GM19395 (cell line): Measurements from ENCODE around the gene PXN.
"Not testable (repeated sequence)": the region's sequence is repeated elsewhere in the genome, so short reads cannot be mapped to it uniquely, and the experiment has no call there.

Source experiments
- ATAC-seq: cut with Tn5 transposase; IDR thresholded peaks from one replicate; pipeline ENCODE4 v1.9.1; 2021; ENCODE audit warnings: mild to moderate bottlenecking, moderate library complexity; ENCODE audit not compliant: unreplicated experiment

PXN gene

DNA sequence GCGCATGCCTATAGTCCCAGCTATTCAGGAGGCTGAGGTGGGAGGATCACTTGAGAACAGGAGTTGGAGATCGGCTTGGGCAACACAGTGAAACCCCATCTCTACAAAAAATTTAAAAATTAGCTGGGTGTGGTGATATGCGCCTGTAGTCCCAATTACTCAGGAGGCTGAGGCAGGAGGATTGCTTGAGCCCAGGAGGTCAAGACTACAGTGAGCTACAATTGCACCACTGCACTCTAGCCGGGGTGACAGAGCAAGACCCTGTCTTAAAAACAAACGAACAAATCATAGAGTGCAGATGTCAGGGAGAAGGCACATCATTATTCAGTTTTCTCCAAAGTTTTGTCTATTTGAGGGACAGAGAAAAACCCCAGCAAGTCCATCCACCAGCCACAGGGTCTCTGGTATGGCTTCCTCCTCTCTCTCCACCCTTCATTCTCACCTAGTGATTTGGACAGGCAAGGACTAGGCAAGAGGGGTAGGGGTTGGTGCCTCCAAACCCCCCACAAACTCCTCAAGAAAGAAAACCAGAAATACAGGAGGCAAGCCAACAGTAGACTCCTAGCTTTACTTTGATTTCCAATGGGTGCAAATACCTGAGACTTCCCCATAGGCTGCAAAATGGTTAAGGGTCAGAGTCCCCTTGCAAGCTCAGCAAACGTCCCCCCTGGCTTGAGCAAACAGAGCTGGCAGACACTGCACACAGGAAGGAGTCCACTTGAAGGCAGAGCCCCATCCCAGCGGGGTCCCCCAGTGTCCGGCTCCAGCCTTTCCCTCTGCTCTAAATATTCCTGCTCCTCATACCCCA lies 38.1 kb downstream of the PXN start:
- ATAC-seq: no peak

DNA sequence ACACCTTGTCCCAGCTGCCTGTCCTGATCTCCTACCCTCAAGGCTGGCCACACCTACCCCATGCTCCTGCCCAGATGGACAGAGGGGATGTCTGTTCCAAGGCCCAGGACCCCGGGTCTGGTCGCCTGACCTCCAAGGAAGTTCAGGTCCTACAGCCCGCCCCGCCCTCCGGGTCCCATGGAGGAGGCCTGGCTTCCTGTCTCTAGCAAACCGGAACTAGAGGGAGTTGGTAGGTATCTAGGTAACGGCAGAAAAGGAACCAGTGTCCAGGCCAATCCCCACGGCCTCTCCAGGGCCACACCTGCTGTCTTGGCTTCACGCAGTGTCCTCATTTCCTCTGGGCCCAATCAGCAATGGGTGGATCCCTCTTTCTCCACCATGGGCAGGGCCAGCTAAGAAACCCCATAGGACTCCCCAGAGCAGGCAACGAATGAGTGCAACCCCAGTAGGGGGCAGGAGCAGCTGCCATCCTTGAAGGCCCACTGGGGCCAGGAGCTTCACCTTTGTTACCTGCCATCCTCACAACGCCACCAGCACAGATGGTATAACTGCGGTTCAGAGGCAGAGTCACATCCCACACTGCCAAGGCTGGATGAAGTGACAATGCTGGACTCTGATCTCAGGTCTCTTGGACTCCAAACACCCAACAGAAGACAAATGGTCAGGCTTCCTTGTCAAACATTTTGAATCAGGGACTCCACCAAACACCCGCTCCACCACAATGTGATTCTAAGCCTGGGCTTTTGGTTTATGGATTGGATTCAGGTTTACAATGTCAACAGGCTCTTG lies 39.5 kb downstream of the PXN start:
- ATAC-seq: no peak

DNA sequence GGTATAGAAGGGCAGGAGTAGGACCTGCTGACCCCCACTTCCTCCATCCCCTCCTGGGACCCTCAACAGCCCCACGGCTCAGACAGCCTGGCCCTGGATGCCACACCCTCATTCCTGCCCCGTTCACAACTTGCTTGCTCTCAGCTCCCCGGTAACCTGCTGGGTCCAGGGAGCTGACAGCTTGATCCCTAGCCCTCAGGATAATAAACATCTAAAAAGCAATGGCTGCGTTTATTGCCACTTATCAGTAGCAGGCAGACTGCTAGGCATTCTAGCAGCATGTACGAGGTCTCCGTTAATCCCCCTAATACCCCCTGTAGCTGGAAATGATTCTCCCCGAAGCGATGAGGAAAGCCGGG lies 40.4 kb downstream of the PXN start:
- no peak for ATAC-seq

DNA sequence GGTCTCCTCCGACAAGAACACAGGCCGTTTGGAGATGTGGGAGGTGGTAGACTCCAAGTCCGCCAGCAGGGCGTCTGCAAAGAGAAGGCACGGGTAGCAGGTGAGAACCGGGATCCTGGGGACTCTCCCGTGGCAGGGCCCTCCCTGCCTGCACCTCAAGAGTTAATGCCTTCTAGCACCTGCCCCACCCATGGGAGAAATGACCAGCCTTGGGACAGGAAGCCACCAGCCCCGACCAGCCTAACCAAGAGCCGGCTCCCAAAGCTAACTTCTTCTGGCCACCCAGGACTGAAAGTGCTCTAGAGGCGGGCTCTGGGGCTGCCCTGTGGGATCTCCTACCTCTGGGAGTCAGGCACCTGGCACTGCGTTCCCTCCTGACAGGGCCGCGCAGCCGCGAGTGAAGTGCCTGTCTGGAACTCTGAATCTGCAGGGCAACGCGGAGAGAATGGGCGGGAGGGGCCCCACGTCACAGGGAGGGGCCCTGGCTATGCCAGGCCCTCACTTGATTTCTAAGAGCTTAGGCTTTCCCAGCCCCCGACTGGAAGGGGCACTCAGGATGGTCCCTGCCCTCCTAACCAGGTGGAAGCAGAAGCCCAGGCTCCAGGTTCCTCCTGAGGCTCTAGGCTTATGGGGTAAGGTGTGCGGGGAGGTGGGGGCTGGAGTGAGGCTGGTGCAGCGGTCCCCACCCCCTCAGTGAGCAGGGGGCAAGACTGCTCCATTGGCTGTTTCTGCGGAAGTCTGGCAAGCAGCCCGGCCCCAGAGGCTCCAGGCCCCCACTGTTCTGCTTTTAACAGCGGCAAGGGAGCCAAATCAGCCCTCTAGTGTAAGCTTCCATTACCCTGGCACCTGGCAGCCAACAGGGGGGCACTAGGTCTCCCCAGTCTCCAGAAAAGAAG lies 41.0 kb downstream of the PXN start:
- no peak for ATAC-seq

DNA sequence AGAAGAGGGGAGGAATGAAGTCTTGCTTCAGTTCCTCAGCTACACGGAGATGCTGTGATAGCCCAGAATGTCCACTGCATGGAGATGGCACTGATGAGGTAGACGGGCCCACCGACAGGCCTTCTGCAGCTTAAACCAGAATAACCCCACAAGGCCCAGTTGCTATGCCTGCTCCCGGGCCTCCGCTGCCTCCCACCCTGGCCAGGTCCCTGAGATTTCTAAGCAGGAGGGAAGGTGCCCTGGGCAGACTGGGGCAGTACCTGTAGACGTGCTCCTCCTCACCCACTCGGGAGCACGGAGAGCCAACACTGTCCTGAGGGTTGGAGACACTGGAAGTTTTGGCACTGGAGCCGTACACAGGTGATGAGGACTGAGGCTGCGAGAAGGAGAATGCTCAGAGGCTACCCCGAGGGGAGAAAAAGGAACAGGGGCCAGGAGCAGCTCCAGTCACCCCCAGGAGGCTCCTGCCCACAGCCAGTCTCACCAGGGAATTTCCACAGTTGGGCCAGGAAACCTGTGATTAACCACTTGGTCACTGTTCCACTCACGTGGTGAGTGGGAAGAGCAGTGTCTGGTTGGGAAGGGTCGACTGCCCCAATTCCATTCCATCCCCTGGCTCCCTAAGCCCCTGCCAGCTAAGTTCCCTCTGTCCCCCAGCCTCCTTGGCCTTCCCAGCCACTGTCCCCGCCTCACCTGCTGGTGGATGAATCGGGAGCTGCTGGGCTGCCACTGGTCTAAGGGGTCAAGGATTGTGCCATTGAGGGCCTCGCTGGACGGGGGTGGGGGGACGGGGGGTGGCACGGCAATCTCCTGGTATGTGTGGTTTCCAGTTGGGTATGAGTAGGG lies 41.8 kb downstream of the PXN start:
- ATAC-seq: no peak

DNA sequence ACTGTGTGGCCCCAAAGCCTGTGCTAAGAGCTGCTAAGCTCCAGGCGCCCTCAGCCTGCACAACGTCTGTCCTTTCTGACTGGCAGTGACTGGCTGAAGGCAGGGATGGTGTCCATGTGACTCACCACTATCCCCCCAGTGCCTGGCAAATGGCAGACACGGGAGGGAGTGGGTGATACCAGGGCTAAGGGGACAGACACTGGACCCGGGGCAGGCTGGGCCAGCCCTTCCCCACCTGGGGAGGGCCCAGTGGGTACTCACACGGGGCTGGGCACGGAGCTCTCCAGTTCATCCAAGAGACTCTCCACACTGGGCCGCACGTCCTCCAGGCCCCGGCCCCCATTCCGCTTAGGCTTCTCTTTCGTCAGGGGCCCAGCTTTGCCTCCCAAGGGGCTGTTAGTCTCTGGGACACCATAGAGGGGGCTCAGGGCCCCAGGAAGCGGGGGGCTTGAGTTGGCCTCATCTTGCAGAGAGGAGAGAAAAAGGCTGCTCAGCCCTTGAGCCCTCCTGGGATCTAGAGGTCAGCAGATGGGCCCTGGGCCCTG lies 43.2 kb downstream of the PXN start:
- ATAC-seq: no peak

DNA sequence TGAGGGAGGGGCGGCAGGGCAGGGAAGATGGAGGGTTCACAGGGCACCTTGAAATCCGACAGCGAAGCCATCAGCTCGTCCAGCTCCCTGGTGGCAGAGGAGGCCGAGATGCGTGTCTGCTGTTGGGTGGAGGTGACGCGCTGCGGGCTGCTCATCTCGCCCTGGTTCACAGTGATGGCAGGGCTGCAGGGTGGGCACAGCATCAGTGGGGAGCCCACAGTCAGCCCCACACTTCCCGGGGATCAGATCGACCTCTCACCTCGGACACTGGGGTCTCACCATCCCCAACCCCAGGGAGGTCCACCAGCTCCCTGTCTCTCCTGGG lies 44.0 kb downstream of the PXN start:
- ATAC-seq: no peak

DNA sequence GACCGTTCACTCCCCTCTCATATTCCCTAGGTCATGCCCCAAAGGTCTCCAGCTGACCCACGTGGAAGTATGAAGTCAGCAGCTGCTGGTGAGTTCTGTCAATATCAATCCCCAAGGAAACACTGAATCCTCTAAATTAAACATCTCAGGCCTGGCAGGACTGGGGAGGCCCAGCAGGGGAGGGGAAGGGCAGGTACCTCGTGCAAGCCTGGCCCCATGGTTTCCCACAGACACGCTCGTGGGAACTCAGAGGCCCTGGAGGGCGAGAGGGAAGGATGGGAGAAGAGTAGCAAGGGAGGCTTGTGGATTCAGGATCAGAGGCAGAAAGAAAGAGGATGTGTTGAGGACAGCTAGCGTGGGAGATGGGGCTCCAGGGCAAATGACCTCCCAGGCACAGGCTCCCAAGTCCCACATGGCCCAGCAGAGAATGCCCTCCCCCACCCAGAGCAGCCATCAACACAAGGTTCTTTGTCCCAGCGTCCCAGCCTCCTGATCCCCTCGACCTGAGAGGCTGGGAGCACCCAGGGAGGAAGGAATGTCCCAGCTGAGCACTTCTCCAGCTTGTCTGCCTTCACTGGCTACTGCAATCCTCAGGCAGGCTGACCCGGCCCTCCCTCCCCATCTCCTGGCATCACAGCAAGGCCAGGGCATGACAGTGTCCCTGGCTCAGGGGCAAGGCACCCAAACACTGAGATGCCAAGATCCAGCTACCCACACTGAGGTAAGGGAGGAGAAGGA lies 44.5 kb downstream of the PXN start:
- ATAC-seq: no peak

DNA sequence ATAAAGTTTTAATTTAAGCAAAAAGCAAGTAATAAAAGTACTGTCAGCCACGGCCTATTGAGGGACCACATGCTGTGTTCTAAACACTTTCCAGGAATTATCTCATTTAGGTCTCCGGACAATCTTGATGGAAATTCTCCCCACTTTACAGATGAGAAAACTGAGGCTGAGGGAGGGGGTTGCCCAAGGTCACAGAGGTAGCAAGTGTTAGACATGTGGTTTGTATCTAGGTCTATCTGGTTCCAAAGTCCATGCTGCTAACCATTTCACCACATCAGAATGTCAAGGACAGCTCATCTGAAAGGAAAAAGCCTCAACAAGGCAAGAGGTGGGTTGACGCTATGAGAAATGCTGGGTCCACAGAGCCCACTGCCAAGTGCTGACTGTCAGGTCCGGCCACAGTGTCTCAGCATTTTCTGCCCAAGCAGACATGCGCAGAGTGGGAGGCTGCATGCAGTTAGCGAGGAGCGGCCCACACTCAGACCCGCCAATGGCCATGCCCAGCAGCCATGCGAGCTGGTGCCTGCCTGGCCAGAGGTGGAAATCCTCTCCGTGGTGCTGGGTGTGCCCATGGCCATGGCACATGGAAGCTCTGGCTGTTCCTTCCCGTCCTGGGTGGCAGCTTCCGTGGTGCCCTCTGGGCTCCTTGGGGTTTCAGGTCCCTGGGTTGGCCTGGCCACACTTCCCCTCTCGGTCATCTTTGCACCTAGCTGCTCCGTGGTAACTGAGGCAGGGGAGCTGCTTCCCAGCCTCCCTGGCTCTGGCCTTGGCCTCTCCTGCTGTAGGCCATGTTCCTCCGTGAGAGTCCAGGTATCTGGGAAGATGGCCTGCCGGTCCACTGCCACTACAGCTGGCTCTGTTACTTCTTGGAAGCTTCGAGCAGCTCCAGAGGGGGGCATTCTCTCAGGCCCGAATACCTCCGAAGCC lies 46.6 kb downstream of the PXN start:
- no peak for ATAC-seq

DNA sequence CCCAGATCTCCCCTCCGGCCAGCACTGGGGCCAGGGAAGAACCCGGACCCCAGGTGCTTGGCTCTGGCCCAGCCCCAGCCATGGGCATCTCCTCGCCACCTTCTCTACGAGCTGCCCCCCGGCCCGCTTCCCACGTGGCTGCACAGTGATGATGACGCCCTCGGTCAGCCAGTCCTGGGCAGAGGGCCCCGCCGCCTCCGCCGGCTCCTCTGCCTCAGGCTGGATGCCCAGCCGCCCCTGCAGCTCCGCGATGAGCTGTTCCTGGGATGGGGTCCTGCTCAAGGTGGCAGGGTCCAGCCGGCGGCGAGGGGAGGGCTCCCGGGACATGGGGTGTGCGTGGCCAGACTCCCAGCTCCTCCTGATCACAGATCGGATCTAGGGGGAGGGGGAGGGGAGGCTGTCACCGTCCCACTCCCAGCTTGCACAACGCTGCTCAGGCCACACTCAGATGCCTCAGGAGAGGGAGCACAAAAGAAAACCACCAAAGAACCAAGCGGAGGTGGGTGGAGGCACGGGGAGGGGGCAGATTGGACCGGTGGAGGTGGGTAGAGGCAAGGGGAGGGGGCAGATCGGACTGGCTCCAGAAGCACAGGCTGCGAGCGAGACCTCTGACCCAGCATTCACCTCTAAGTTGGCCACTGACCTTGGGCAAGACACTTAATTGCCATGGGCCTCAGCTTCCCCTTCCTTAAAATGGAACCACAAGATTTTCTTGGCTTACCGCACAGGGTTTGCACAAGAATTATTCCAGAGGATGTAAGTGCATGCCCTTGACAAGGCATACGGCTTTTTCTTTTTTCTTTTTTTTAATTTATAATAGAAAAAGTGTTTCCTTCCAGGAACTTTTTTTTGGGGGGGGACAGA lies 48.6 kb downstream of the PXN start:
- no peak for ATAC-seq

DNA sequence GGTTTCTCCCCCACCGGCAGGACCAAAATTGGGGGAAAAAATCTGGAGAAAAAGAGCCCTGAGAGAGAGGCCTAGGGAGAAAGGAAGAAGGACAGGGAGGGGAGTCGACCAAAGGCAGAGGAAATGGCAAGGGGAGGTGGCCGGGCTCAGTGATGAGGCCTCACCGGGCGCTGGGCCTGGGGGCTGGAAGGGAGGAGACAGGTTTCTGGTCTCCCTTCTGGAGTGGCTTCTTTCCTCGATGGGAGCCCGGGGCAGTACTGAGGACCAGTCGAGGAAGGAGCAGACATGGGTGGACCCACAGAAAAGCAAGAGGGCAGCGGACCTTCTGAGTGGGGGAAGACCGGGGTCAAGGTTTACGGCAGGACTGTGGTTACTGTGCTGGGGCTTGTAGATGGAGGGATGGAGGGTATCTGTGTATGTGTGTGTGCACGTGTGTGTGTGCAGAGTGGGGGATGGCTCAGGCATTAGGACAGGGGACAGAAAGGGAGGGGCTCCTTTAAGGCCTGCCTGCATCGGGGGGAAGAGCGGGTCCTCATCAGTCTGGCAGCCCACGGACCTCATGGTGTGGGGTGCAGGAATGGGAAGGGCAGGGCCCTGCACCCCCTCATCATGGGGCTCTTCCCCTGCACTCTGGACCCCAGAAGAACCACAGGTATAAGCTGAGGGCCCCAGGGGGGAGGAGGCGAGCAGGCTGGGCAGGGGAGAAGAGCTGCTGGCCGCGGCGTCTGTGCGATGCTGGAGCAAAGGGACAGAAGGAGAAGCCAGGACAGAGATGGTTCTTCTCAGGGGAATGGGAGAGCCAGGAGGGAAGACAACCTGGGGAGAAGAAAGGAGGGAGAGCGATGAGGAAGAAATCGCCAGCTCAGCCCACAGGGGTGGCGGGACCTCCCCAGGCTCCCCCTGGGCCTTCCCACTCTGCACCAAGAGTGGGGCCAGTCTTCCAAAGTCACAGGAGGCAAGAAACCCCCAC lies 49.5 kb downstream of the PXN start:
- ATAC-seq: no peak

DNA sequence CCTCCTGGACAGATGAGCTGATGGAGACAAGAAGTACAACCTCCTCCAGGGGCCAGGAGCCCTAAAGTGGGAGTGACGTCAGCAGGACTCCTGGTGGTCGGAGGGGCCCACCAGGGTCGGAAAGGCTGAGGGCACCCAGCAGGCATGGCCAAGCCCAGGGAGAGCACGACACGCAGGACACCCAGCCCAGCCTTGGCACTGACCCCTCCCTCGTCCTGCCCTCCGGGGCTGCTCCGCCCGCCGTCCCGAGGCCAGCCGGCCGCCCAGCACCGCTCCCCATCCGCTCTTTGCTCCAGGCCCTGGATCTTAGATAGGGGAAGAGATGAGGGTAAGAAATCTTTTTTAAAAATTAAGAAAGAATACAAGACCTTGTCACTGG lies 50.2 kb downstream of the PXN start:
- no peak for ATAC-seq

DNA sequence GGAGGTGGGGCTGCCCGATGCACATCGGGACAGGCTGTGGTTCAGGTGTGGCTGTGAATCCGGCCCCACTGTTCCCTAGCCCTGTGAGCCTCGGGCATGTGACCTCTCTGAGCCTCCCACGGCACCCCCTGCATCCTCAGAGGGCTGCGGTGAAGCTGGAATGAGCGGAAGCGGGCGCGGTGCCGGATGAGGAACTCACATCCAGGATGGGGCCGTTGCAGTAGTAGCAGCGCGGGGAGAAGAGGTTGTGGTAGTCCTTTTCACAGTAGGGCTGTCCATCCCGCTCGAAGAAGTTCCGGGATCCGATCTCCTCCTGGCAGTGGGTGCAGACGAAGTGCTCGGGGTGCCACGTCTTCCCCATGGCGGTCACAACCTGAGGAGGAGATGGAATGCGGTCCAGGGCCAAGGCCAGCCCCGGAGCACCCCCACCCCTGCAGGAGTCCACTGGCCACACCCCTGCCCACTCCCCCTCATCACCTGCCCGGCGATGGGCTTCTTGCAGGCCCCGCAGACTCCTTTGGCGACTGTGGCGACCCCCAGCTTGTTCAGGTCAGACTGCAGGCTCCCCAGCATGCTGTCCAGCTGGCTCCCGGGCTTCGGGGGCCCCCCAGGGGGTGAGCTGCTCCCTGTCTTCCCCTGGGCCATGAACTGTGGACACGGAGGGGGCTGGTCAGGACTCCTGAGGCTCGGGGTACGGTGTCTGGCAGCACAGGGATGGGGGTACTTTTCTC lies 50.7 kb downstream of the PXN start:
- no peak for ATAC-seq

DNA sequence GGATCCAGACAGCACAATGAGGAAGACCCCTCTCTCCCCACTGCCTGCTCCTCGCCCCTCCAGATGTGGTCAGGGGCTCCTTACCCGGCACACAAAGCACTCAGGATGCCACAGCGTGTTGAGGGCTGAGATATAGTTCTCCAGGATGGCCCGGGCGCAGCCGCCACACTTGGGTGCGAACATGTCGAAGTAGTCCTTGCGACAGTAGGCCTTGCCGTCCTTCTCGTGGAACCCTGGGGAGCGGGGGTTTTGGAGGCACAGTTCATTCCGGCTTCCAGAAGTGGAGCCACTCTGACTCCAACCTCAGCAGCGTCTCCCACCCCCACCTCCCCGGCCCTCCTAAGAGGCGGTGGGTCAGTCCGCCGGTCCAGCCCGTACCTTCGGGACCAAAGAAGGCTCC lies 51.8 kb downstream of the PXN start:
- no peak for ATAC-seq

DNA sequence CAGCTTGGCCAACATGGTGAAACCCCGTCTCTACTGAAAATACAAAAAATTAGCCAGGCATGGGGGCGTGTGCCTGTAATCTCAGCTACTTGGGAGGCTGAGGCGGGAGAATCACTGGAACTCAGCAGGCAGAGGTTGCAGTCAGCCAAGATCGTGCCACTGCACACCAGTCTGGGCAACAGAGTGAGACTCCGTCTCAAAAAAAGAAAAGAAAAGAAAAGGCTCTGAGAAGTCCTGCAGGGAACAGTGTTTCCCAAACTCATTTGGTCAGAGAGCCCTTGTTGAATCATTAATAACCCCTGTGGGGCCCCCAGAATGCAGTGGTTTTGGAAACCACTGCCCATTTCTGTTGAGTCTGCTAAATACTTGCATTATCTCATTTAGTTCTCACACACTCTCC lies 52.3 kb downstream of the PXN start:
- ATAC-seq: not testable (repeated sequence)

DNA sequence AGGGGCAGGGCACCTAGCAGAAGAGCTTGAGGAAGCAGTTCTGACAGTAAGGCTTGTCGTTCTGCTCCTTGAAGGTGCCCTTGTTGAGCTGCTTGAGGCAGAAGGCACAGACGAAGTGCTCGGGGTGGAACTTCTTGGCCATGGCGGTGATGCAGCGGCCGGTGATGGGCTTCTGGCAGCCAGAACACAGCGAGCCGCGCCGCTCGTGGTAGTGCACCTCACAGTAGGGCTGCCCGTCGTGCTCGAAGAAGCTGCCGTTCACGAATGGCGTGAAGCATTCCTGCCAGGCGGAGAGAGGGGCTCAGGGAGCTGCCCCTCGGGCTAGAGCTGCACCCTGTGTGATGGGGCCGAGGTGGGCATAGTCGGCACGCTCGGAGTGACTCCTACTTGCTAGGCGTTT lies 53.2 kb downstream of the PXN start:
- ATAC-seq: no peak
